ENCODE measurements around the gene RRP1.

The RRP1 gene

DNA sequence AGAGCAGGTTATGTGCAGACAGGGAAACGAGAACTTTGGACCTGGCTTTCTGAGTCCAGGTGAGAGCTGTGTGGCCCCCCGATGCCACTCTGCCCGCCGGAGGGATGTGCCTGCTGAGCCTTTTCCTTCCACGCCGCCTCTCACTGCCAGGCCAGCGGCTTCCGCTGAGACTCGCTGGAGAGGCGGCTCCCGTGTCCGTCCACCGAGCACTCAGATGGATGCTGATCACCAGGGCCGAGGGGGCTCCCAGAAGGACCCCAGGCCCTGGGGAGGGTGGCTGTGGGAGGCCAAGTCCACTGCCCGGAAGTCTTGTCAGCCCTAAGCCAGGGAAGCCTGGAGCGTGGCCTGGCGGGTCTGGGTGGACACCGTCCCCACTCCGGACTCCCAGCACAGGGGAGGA, 29.7 kb upstream of the RRP1 start:
- no peak overlapping the region for H3K4me3 ChIP-seq (ENCODE audit: low read length)
- DNase-seq (ENCODE audit: low read depth), result no peak
- TF ChIP-seq, protein P1, sequence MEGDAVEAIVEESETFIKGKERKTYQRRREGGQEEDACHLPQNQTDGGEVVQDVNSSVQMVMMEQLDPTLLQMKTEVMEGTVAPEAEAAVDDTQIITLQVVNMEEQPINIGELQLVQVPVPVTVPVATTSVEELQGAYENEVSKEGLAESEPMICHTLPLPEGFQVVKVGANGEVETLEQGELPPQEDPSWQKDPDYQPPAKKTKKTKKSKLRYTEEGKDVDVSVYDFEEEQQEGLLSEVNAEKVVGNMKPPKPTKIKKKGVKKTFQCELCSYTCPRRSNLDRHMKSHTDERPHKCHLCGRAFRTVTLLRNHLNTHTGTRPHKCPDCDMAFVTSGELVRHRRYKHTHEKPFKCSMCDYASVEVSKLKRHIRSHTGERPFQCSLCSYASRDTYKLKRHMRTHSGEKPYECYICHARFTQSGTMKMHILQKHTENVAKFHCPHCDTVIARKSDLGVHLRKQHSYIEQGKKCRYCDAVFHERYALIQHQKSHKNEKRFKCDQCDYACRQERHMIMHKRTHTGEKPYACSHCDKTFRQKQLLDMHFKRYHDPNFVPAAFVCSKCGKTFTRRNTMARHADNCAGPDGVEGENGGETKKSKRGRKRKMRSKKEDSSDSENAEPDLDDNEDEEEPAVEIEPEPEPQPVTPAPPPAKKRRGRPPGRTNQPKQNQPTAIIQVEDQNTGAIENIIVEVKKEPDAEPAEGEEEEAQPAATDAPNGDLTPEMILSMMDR (conservative IDR thresholded peaks at IDR 0.05; ENCODE audit: low read length), result no peak

- TF ChIP-seq, protein P1 (conservative IDR thresholded peaks at IDR 0.05; ENCODE audit: low read length), result no peak
- no peak for DNase-seq (ENCODE audit: low read depth)
- no peak overlapping the region for H3K4me3 ChIP-seq (ENCODE audit: low read length)
These were observed 28.9 kb upstream of the RRP1 start for GRCh38 chr21:43760391-43760958.

- TF ChIP-seq, protein P1 (conservative IDR thresholded peaks at IDR 0.05; ENCODE audit: low read length), result no peak
- no peak overlapping the region for H3K4me3 ChIP-seq (ENCODE audit: low read length)
- no peak for DNase-seq (ENCODE audit: low read depth)
These were observed 27.5 kb upstream of the RRP1 start for GRCh38 chr21:43761886-43762285.

GRCh38 chr21:43762303-43763128, 26.9 kb upstream of the RRP1 start:
- no peak overlapping the region for H3K4me3 ChIP-seq (ENCODE audit: low read length)
- TF ChIP-seq, protein P1 (conservative IDR thresholded peaks at IDR 0.05; ENCODE audit: low read length), result no peak
- no peak for DNase-seq (ENCODE audit: low read depth)

GRCh38 chr21:43763901-43764523, 25.4 kb upstream of the RRP1 start:
- DNase-seq (ENCODE audit: low read depth), result no peak
- H3K4me3 ChIP-seq (ENCODE audit: low read length), result no peak overlapping the region
- TF ChIP-seq, protein P1 (conservative IDR thresholded peaks at IDR 0.05; ENCODE audit: low read length), result no peak

DNA sequence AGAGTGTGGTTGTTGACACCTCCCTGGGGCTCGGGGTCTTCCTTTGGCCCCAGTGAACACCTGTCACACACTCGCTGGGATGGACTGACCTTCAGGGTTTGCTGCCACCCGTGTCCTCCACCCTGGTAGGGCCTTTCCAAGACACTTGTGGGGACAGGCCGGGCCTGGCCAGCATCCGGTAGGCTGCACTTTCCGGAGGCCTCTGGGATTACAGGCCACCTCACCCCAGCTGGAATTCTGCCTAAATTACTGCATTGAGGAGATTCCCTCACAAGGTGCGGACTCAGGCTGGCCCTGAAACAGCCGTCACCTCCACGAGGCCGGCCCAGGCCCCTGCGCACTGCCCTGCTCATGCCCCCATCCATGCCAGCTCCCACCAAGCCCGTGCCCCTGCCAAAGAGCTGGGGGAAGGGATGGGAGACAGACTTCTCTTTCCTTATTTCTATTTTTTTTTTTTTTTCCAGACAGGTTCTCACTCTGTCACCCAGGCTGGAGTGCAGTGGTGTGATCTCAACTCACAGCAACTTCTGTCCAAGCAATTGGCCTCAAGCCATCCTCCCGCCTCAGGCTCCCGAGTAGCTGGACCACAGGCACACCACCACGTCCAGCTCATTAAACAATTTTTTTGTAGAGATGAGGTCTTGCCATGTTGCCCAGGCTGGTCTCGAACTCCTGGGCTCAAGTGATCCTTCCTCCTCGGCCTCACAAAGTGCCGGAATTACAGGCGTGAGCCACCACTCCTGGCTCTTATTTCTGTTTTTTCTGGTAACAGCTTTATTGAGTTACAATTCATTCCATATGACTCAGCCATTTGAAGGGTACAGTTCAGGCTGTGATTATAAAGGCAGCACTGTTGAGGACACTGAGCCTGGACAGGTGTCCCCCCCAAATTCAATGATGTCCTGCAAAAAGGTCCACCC, 24.5 kb upstream of the RRP1 start:
- TF ChIP-seq, protein P1 (conservative IDR thresholded peaks at IDR 0.05; ENCODE audit: low read length), result no peak
- no peak overlapping the region for H3K4me3 ChIP-seq (ENCODE audit: low read length)
- no peak for DNase-seq (ENCODE audit: low read depth)
